ENCODE data around the gene RPAP2. TPM values are rescaled to one million over a fixed set of nuclear protein-coding genes. Genes with fewer than 3 reads are reported as not detected.
"Not testable (repeated sequence)": the region's sequence is repeated elsewhere in the genome, so short reads cannot be mapped to it uniquely, and the experiment has no call there.

RPAP2 gene
- total RNA-seq, 2 experiments from 2014 or later: 32.7 to 37.5 TPM

GRCh38 chr1:92367496-92367895, 68.6 kb downstream of the RPAP2 start:
- POLR2A ChIA-PET: interaction anchor here (1.7 to 1.9 kb wide), 2 partner anchors 41 to 119 kb away, joined by 4 to 9 read pairs; partner anchors contain the start of gene GFI1
- Mint-ChIP-seq H3K36me3 (peaks cover 43% of the 10 kb centered on the region), H3K4me3 (peak overlapping the region; percentile 52), H3K4me1 (peaks cover 53% of the 10 kb centered on the region), H3K9me3 (no peaks in the 10 kb centered on the region), H3K27me3 (no peaks in the 10 kb centered on the region), H3K27ac (peak overlapping the region; percentile 75)
- ATAC-seq (ENCODE audit: low read depth): peak; percentile 77
- no peak for DNase-seq

GRCh38 chr1:92372164-92372563, 73.3 kb downstream of the RPAP2 start:
- ATAC-seq (ENCODE audit: low read depth): no peak
- Mint-ChIP-seq H3K27ac (no peak overlapping the region), H3K9me3 (no peaks in the 10 kb centered on the region), H3K4me3 (no peak overlapping the region), H3K27me3 (no peaks in the 10 kb centered on the region), H3K36me3 (peaks cover 38% of the 10 kb centered on the region), H3K4me1 (peaks cover 35% of the 10 kb centered on the region)
- POLR2A ChIA-PET: interaction anchor here (0.7 kb wide), 1 partner anchor 57 kb away, joined by 6 read pairs; no protein-coding TSS in a partner anchor
- no peak for DNase-seq

- DNase-seq (no peak), ATAC-seq (ENCODE audit: low read depth) (no peak)
- no peaks in the 10 kb centered on the region for H3K9me3 Mint-ChIP-seq
- peak overlapping the region; percentile 54 for H3K27ac Mint-ChIP-seq
- POLR2A ChIA-PET: interaction anchor here (1.3 kb wide), 1 partner anchor 111 kb away, joined by 3 read pairs; no protein-coding TSS in a partner anchor
- H3K36me3 Mint-ChIP-seq: peaks cover 36% of the 10 kb centered on the region
- H3K4me3 Mint-ChIP-seq: peak overlapping the region; percentile 37
- H3K4me1 Mint-ChIP-seq: peaks cover 23% of the 10 kb centered on the region
- H3K27me3 Mint-ChIP-seq: no peaks in the 10 kb centered on the region
These were observed 75.4 kb downstream of the RPAP2 start for GRCh38 chr1:92374223-92374622.

- Mint-ChIP-seq H3K9me3 (peaks cover 6% of the 10 kb centered on the region), H3K27ac (no peak overlapping the region), H3K4me1 (peaks cover 28% of the 10 kb centered on the region), H3K36me3 (peaks cover 34% of the 10 kb centered on the region), H3K27me3 (no peaks in the 10 kb centered on the region), H3K4me3 (no peak overlapping the region)
- DNase-seq (no peak), ATAC-seq (ENCODE audit: low read depth) (no peak)
- POLR2A ChIA-PET: no interaction called here
These were observed 77.5 kb downstream of the RPAP2 start for GRCh38 chr1:92376345-92376744.

- Mint-ChIP-seq H3K36me3 (peaks cover 31% of the 10 kb centered on the region), H3K4me1 (peaks cover 24% of the 10 kb centered on the region)
- DNase-seq; H3K27ac Mint-ChIP-seq; POLR2A ChIA-PET; H3K4me3 Mint-ChIP-seq; ATAC-seq (ENCODE audit: low read depth); H3K9me3 Mint-ChIP-seq; H3K27me3 Mint-ChIP-seq: not testable (repeated sequence)
These were observed 79.1 kb downstream of the RPAP2 start for GRCh38 chr1:92377991-92378390.

- peaks cover 8% of the 10 kb centered on the region for H3K9me3 Mint-ChIP-seq
- ATAC-seq (ENCODE audit: low read depth) (no peak), DNase-seq (no peak)
- H3K4me3 Mint-ChIP-seq: no peak overlapping the region
- no peaks in the 10 kb centered on the region for H3K27me3 Mint-ChIP-seq
- peaks cover 13% of the 10 kb centered on the region for H3K4me1 Mint-ChIP-seq
- no peak overlapping the region for H3K27ac Mint-ChIP-seq
- POLR2A ChIA-PET: interaction anchor here (0.7 kb wide), 1 partner anchor 30 kb away, joined by 5 read pairs; no protein-coding TSS in a partner anchor
- peaks cover 34% of the 10 kb centered on the region for H3K36me3 Mint-ChIP-seq
These were observed 82.0 kb downstream of the RPAP2 start for GRCh38 chr1:92380867-92381266.

- H3K27ac Mint-ChIP-seq; DNase-seq; ATAC-seq (ENCODE audit: low read depth); H3K4me3 Mint-ChIP-seq; H3K27me3 Mint-ChIP-seq; H3K4me1 Mint-ChIP-seq; POLR2A ChIA-PET: not testable (repeated sequence)
- Mint-ChIP-seq H3K36me3 (peaks cover 43% of the 10 kb centered on the region), H3K9me3 (peaks cover 20% of the 10 kb centered on the region)
These were observed 95.1 kb downstream of the RPAP2 start for GRCh38 chr1:92393966-92394365.

GRCh38 chr1:92398519-92398918, 99.7 kb downstream of the RPAP2 start:
- no peaks in the 10 kb centered on the region for H3K27me3 Mint-ChIP-seq
- H3K9me3 Mint-ChIP-seq: peaks cover 8% of the 10 kb centered on the region
- no peak for DNase-seq
- no peak overlapping the region for H3K4me3 Mint-ChIP-seq
- POLR2A ChIA-PET: no interaction called here
- no peak for ATAC-seq (ENCODE audit: low read depth)
- H3K4me1 Mint-ChIP-seq: peaks cover 2% of the 10 kb centered on the region
- peaks cover 11% of the 10 kb centered on the region for H3K36me3 Mint-ChIP-seq
- H3K27ac Mint-ChIP-seq: no peak overlapping the region

GRCh38 chr1:92399076-92399475, 100.2 kb downstream of the RPAP2 start:
- Mint-ChIP-seq H3K36me3 (peaks cover 11% of the 10 kb centered on the region), H3K4me1 (peaks cover 2% of the 10 kb centered on the region), H3K27ac (no peak overlapping the region), H3K4me3 (no peak overlapping the region), H3K27me3 (no peaks in the 10 kb centered on the region), H3K9me3 (peaks cover 9% of the 10 kb centered on the region)
- POLR2A ChIA-PET: no interaction called here
- no peak for DNase-seq
- ATAC-seq (ENCODE audit: low read depth): no peak

- ATAC-seq (ENCODE audit: low read depth) (no peak), DNase-seq (no peak)
- Mint-ChIP-seq H3K4me1 (peaks cover 6% of the 10 kb centered on the region), H3K4me3 (no peak overlapping the region), H3K27ac (no peak overlapping the region), H3K9me3 (peaks cover 11% of the 10 kb centered on the region), H3K27me3 (no peaks in the 10 kb centered on the region), H3K36me3 (peaks cover 14% of the 10 kb centered on the region)
- POLR2A ChIA-PET: no interaction called here
These were observed 105.8 kb downstream of the RPAP2 start for GRCh38 chr1:92404661-92405060.

GRCh38 chr1:92408825-92409224, 110.0 kb downstream of the RPAP2 start:
- no peak overlapping the region for H3K27ac Mint-ChIP-seq
- POLR2A ChIA-PET: interaction anchor here (2.1 kb wide), 1 partner anchor 41 kb away, joined by 4 read pairs; no protein-coding TSS in a partner anchor
- no peaks in the 10 kb centered on the region for H3K27me3 Mint-ChIP-seq
- peaks cover 4% of the 10 kb centered on the region for H3K9me3 Mint-ChIP-seq
- DNase-seq (no peak), ATAC-seq (ENCODE audit: low read depth) (no peak)
- H3K36me3 Mint-ChIP-seq: peaks cover 12% of the 10 kb centered on the region
- H3K4me1 Mint-ChIP-seq: peaks cover 27% of the 10 kb centered on the region
- no peak overlapping the region for H3K4me3 Mint-ChIP-seq

- DNase-seq (no peak), ATAC-seq (ENCODE audit: low read depth) (peak; percentile 3)
- Mint-ChIP-seq H3K27ac (peak overlapping the region; percentile 84), H3K36me3 (peaks cover 9% of the 10 kb centered on the region), H3K4me1 (peaks cover 29% of the 10 kb centered on the region), H3K4me3 (peak overlapping the region; percentile 68), H3K27me3 (no peaks in the 10 kb centered on the region), H3K9me3 (no peaks in the 10 kb centered on the region)
- POLR2A ChIA-PET: interaction anchor here (0.6 to 2.1 kb wide), 4 partner anchors 10 to 339 kb away, joined by 3 to 11 read pairs (median 4); partner anchors contain the start of gene GFI1
These were observed 111.2 kb downstream of the RPAP2 start for GRCh38 chr1:92409946-92410549.

GRCh38 chr1:92410706-92411105, 111.8 kb downstream of the RPAP2 start:
- H3K27me3 Mint-ChIP-seq: no peaks in the 10 kb centered on the region
- peaks cover 29% of the 10 kb centered on the region for H3K4me1 Mint-ChIP-seq
- DNase-seq (peak; percentile 53), ATAC-seq (ENCODE audit: low read depth) (peak; percentile 92)
- peak overlapping the region; percentile 84 for H3K27ac Mint-ChIP-seq
- H3K9me3 Mint-ChIP-seq: no peaks in the 10 kb centered on the region
- peak overlapping the region; percentile 68 for H3K4me3 Mint-ChIP-seq
- POLR2A ChIA-PET: interaction anchor here (0.5 to 2.0 kb wide), 5 partner anchors 10 to 115 kb away, joined by 3 to 11 read pairs (median 5); partner anchors contain the start of gene GFI1
- H3K36me3 Mint-ChIP-seq: peaks cover 5% of the 10 kb centered on the region

GRCh38 chr1:92411511-92411910, 112.7 kb downstream of the RPAP2 start:
- Mint-ChIP-seq H3K4me3 (no peak overlapping the region), H3K27ac (no peak overlapping the region), H3K27me3 (no peaks in the 10 kb centered on the region), H3K36me3 (peaks cover 5% of the 10 kb centered on the region), H3K4me1 (peaks cover 29% of the 10 kb centered on the region), H3K9me3 (no peaks in the 10 kb centered on the region)
- peak; percentile 37 for ATAC-seq (ENCODE audit: low read depth)
- no peak for DNase-seq
- POLR2A ChIA-PET: interaction anchor here (1.5 to 2.0 kb wide), 2 partner anchors 74 to 95 kb away, joined by 6 to 11 read pairs; partner anchors contain the start of gene GFI1

Data from activated naive CD8-positive, alpha-beta T cell treated with anti-CD3 and anti-CD28 coated beads, Interleukin-2, amount 10 ng/mL, durations not matched to agents 7 days and 5 days (primary cell).